Mucosa of descending colon (tissue), 3 donors: ENCODE data around the gene IL12RB2. TPM values are rescaled to one million over a fixed set of nuclear protein-coding genes. Genes with fewer than 3 reads are reported as not detected.

Experiments used
- ATAC-seq: fragments of 200-7000 bp; cut with Tn5 transposase; one replicate; pipeline ENCODE4 v1.9.1; 2020; ENCODE audit warnings: mild to moderate bottlenecking, moderate library complexity
- DNase-seq, 3 donors: peaks; one replicate each; pipeline ENCODE4 v3.0.0-alpha.2; 2020
- H3K36me3 ChIP-seq: fragments of 200-600 bp; one replicate; pipeline ENCODE4 v1.8.0; 2021; ENCODE audit warnings: low read depth, mild to moderate bottlenecking
- H3K4me1 ChIP-seq: fragments of 200-600 bp; one replicate; pipeline ENCODE4 v1.8.0; 2021; ENCODE audit warnings: low read depth, mild to moderate bottlenecking
- H3K4me3 ChIP-seq: fragments of 200-600 bp; one replicate; pipeline ENCODE4 v1.8.0; 2021; ENCODE audit warnings: mild to moderate bottlenecking
- H3K9me3 ChIP-seq: fragments of 200-600 bp; one replicate; pipeline ENCODE4 v1.8.0; 2021; ENCODE audit warnings: mild to moderate bottlenecking
- CTCF ChIP-seq: fragments of 200-600 bp; IDR thresholded peaks from one replicate; pipeline ENCODE4 v1.8.0; 2022; ENCODE audit warnings: antibody characterized with exemption, mild to moderate bottlenecking
- intact Hi-C, 2 donors: fragments of 100-400 bp; cut with DNase I in 1 of 2; cut with micrococcal nuclease in 1 of 2; formaldehyde crosslinking; loops; one replicate each; pipeline versions ENCODE4 v1.11.0 to v1.11.1; 2022; cut with DNase I, micrococcal nuclease
- total RNA-seq, 3 donors: library from RNA; stranded (reverse); fragmentation: NEBNext Ultra II Directional in 2 of 3; extraction: Animal tissue kit (Norgen Biotek cat#: 25700) in 2 of 3; gene quantifications; one replicate each; pipeline versions ENCODE4 v1.2.1 to v1.2.4, GENCODE V29; 2021 to 2023
- donor health status: DM: no; HTN: no; CAD: no; lungs with moderate emphysema.
- donor health status: DM: no; HTN: no; CAD: no.
- donor health status: DM: no; HTN: yes; CAD: no.

Gene IL12RB2
- total RNA-seq, 3 donors from 2014 or later = 0.55 to 1.7 (median 0.92) TPM

- Histone ChIP-seq H3K4me1 (no peaks in the 10 kb centered on the region), H3K36me3 (no peaks in the 10 kb centered on the region), H3K4me3 (no peak overlapping the region), H3K9me3 (no peaks in the 10 kb centered on the region)
- intact Hi-C loops = no loop called here
- DNase-seq (no peak), ATAC-seq (no peak)
- no peak for TF ChIP-seq CTCF
Measured at GRCh38 chr1:67269061-67269460, 38.6 kb upstream of the IL12RB2 start.

- Histone ChIP-seq H3K9me3 (no peaks in the 10 kb centered on the region), H3K36me3 (no peaks in the 10 kb centered on the region), H3K4me3 (no peak overlapping the region), H3K4me1 (no peaks in the 10 kb centered on the region)
- DNase-seq (no peak), ATAC-seq (no peak)
- no peak for TF ChIP-seq CTCF
- intact Hi-C loops = no loop called here
Measured at GRCh38 chr1:67270541-67270940, 37.1 kb upstream of the IL12RB2 start.

- intact Hi-C loops = no loop called here
- DNase-seq = no peak
- Histone ChIP-seq H3K4me1 (no peaks in the 10 kb centered on the region), H3K36me3 (no peaks in the 10 kb centered on the region), H3K4me3 (no peak overlapping the region), H3K9me3 (no peaks in the 10 kb centered on the region)
- no peak for TF ChIP-seq CTCF
- ATAC-seq = no peak
Measured at GRCh38 chr1:67273591-67273990, 34.1 kb upstream of the IL12RB2 start.

GRCh38 chr1:67274623-67275325 lies 32.9 kb upstream of the IL12RB2 start:
- Histone ChIP-seq H3K4me1 (no peaks in the 10 kb centered on the region), H3K4me3 (no peak overlapping the region), H3K9me3 (no peaks in the 10 kb centered on the region), H3K36me3 (no peaks in the 10 kb centered on the region)
- ATAC-seq (no peak), DNase-seq (no peak)
- intact Hi-C loops = no loop called here
- no peak for TF ChIP-seq CTCF

- no peak for DNase-seq
- H3K4me1 ChIP-seq = no peaks in the 10 kb centered on the region
- no peak overlapping the region for H3K4me3 ChIP-seq
- ATAC-seq = peak; percentile 73
- no peaks in the 10 kb centered on the region for H3K9me3 ChIP-seq
- no peaks in the 10 kb centered on the region for H3K36me3 ChIP-seq
- intact Hi-C loops = no loop called here
- no peak for TF ChIP-seq CTCF
Measured at GRCh38 chr1:67280696-67281095, 27.0 kb upstream of the IL12RB2 start.

GRCh38 chr1:67281244-67281643 lies 26.4 kb upstream of the IL12RB2 start:
- no peak for TF ChIP-seq CTCF
- Histone ChIP-seq H3K36me3 (no peaks in the 10 kb centered on the region), H3K9me3 (no peaks in the 10 kb centered on the region), H3K4me3 (no peak overlapping the region), H3K4me1 (no peaks in the 10 kb centered on the region)
- intact Hi-C loops = no loop called here
- DNase-seq (no peak), ATAC-seq (peak; percentile 76)
